IgD-negative memory B cell (primary cell): Measurements from ENCODE around the gene TBATA. TPM values are rescaled to one million over a fixed set of nuclear protein-coding genes. Genes with fewer than 3 reads are reported as not detected.
A peak's percentile ranks its signal among the peaks of the same experiment; 100 is the strongest.

Experiments used
- H3K27ac Mint-ChIP-seq, 3 donors: one replicate each; pipeline ENCODE4 v1.8.0; 2020 to 2022; ENCODE audit warnings: mild to moderate bottlenecking in 3 of 3, mixed read lengths in 3 of 3, moderate library complexity in 1 of 3
- H3K27me3 Mint-ChIP-seq: one replicate; pipeline ENCODE4 v1.8.0; 2021; ENCODE audit warnings: mixed read lengths
- H3K36me3 Mint-ChIP-seq: one replicate; pipeline ENCODE4 v1.8.0; 2020; ENCODE audit warnings: mild to moderate bottlenecking, mixed read lengths
- H3K4me1 Mint-ChIP-seq, 3 donors: one replicate each; pipeline ENCODE4 v1.8.0; 2020 to 2022; ENCODE audit warnings: mixed read lengths in 3 of 3, mild to moderate bottlenecking in 1 of 3
- H3K4me3 Mint-ChIP-seq, 4 donors: one replicate each; pipeline ENCODE4 v1.8.0; 2020 to 2022; ENCODE audit warnings: mild to moderate bottlenecking in 4 of 4, mixed read lengths in 4 of 4, moderate library complexity in 3 of 4
- H3K9me3 Mint-ChIP-seq, 3 donors: one replicate each; pipeline ENCODE4 v1.8.0; 2020 to 2021; ENCODE audit warnings: mixed read lengths in 3 of 3, mild to moderate bottlenecking in 1 of 3
- polyA plus RNA-seq: library from polyadenylated mRNA; unstranded; fragments of 300-500 nt; fragmentation: Illumina TruSeq; gene quantifications from one replicate; pipeline ENCODE4 v1.2.3, GENCODE V29; 2021

The TBATA gene
- polyA plus RNA-seq, 1 donor from 2014 or later = not detected

GRCh38 chr10:70753026-70753663 is 32.0 kb downstream of the TBATA start:
- Mint-ChIP-seq H3K27me3 (peaks cover 4% of the 10 kb centered on the region), H3K9me3 (no peaks in the 10 kb centered on the region), H3K4me1 (no peaks in the 10 kb centered on the region), H3K27ac (no peak overlapping the region), H3K36me3 (peaks cover 1% of the 10 kb centered on the region), H3K4me3 (no peak overlapping the region)

GRCh38 chr10:70752571-70752970 is 32.6 kb downstream of the TBATA start:
- Mint-ChIP-seq H3K36me3 (peaks cover 1% of the 10 kb centered on the region), H3K4me3 (no peak overlapping the region), H3K9me3 (no peaks in the 10 kb centered on the region), H3K27me3 (peaks cover 4% of the 10 kb centered on the region), H3K4me1 (no peaks in the 10 kb centered on the region), H3K27ac (no peak overlapping the region)

- Mint-ChIP-seq H3K27me3 (peaks cover 2% of the 10 kb centered on the region), H3K36me3 (peaks cover 1% of the 10 kb centered on the region), H3K4me1 (no peaks in the 10 kb centered on the region), H3K4me3 (no peak overlapping the region), H3K27ac (peak overlapping the region in 1 of 3 donors; percentile 10), H3K9me3 (no peaks in the 10 kb centered on the region)
Observed at GRCh38 chr10:70751991-70752390, 33.2 kb downstream of the TBATA start.

GRCh38 chr10:70751356-70751755 is 33.8 kb downstream of the TBATA start:
- H3K27me3 Mint-ChIP-seq = no peaks in the 10 kb centered on the region
- H3K36me3 Mint-ChIP-seq = peaks cover 1% of the 10 kb centered on the region
- no peaks in the 10 kb centered on the region for H3K9me3 Mint-ChIP-seq
- no peaks in the 10 kb centered on the region for H3K4me1 Mint-ChIP-seq
- peak overlapping the region in 1 of 3 donors; percentile 10 for H3K27ac Mint-ChIP-seq
- no peak overlapping the region for H3K4me3 Mint-ChIP-seq

GRCh38 chr10:70750156-70750703 is 34.9 kb downstream of the TBATA start:
- no peak overlapping the region for H3K27ac Mint-ChIP-seq
- no peaks in the 10 kb centered on the region for H3K9me3 Mint-ChIP-seq
- H3K4me1 Mint-ChIP-seq = no peaks in the 10 kb centered on the region
- no peak overlapping the region for H3K4me3 Mint-ChIP-seq
- peaks cover 1% of the 10 kb centered on the region for H3K36me3 Mint-ChIP-seq
- H3K27me3 Mint-ChIP-seq = no peaks in the 10 kb centered on the region

- Mint-ChIP-seq H3K4me1 (no peaks in the 10 kb centered on the region), H3K27ac (no peak overlapping the region), H3K4me3 (no peak overlapping the region), H3K27me3 (peaks cover 2% of the 10 kb centered on the region), H3K36me3 (peaks cover 1% of the 10 kb centered on the region), H3K9me3 (no peaks in the 10 kb centered on the region)
Observed at GRCh38 chr10:70749756-70750155, 35.4 kb downstream of the TBATA start.

- Mint-ChIP-seq H3K9me3 (no peaks in the 10 kb centered on the region), H3K36me3 (peaks cover 1% of the 10 kb centered on the region), H3K27me3 (peaks cover 2% of the 10 kb centered on the region), H3K27ac (no peak overlapping the region), H3K4me1 (no peaks in the 10 kb centered on the region), H3K4me3 (no peak overlapping the region)
Observed at GRCh38 chr10:70748801-70749573, 36.2 kb downstream of the TBATA start.

GRCh38 chr10:70748305-70748704 is 36.9 kb downstream of the TBATA start:
- no peaks in the 10 kb centered on the region for H3K4me1 Mint-ChIP-seq
- H3K27me3 Mint-ChIP-seq = peaks cover 2% of the 10 kb centered on the region
- peaks cover 1% of the 10 kb centered on the region for H3K36me3 Mint-ChIP-seq
- H3K27ac Mint-ChIP-seq = no peak overlapping the region
- no peaks in the 10 kb centered on the region for H3K9me3 Mint-ChIP-seq
- H3K4me3 Mint-ChIP-seq = no peak overlapping the region

GRCh38 chr10:70747192-70747965 is 37.8 kb downstream of the TBATA start:
- Mint-ChIP-seq H3K4me1 (no peaks in the 10 kb centered on the region), H3K36me3 (peaks cover 1% of the 10 kb centered on the region), H3K27me3 (peaks cover 2% of the 10 kb centered on the region), H3K9me3 (no peaks in the 10 kb centered on the region), H3K27ac (peak overlapping the region in 1 of 3 donors; percentile 59), H3K4me3 (no peak overlapping the region)

GRCh38 chr10:70745555-70745954 is 39.6 kb downstream of the TBATA start:
- H3K27me3 Mint-ChIP-seq = peaks cover 2% of the 10 kb centered on the region
- H3K36me3 Mint-ChIP-seq = no peaks in the 10 kb centered on the region

GRCh38 chr10:70744617-70745143 is 40.5 kb downstream of the TBATA start:
- Mint-ChIP-seq H3K36me3 (no peaks in the 10 kb centered on the region), H3K27me3 (peaks cover 2% of the 10 kb centered on the region), H3K4me1 (peaks cover 0 to 2% (median 0%) of the 10 kb centered on the region in 3 donors), H3K4me3 (no peak overlapping the region), H3K27ac (no peak overlapping the region), H3K9me3 (no peaks in the 10 kb centered on the region)

More at GRCh38 chr10:70745555-70745954, 39.6 kb downstream of the TBATA start:
- peaks cover 0 to 2% (median 0%) of the 10 kb centered on the region in 3 donors for H3K4me1 Mint-ChIP-seq
- H3K4me3 Mint-ChIP-seq = no peak overlapping the region
- peak overlapping the region in 1 of 3 donors; percentile 63 for H3K27ac Mint-ChIP-seq
- no peaks in the 10 kb centered on the region for H3K9me3 Mint-ChIP-seq

GRCh38 chr10:70743879-70744278 is 41.3 kb downstream of the TBATA start:
- H3K4me3 Mint-ChIP-seq = no peak overlapping the region
- H3K36me3 Mint-ChIP-seq = no peaks in the 10 kb centered on the region
- H3K27me3 Mint-ChIP-seq = peaks cover 2% of the 10 kb centered on the region
- H3K9me3 Mint-ChIP-seq = no peaks in the 10 kb centered on the region
- H3K4me1 Mint-ChIP-seq = peaks cover 0 to 2% (median 0%) of the 10 kb centered on the region in 3 donors
- H3K27ac Mint-ChIP-seq = no peak overlapping the region

- Mint-ChIP-seq H3K9me3 (no peaks in the 10 kb centered on the region), H3K27ac (no peak overlapping the region), H3K27me3 (peaks cover 2% of the 10 kb centered on the region), H3K4me3 (no peak overlapping the region), H3K36me3 (no peaks in the 10 kb centered on the region), H3K4me1 (peaks cover 0 to 2% (median 0%) of the 10 kb centered on the region in 3 donors)
Observed at GRCh38 chr10:70743430-70743788, 41.8 kb downstream of the TBATA start.

GRCh38 chr10:70742537-70743429 is 42.4 kb downstream of the TBATA start:
- Mint-ChIP-seq H3K36me3 (no peaks in the 10 kb centered on the region), H3K4me1 (peaks cover 0 to 2% (median 0%) of the 10 kb centered on the region in 3 donors), H3K27me3 (peaks cover 2% of the 10 kb centered on the region), H3K27ac (no peak overlapping the region), H3K9me3 (no peaks in the 10 kb centered on the region), H3K4me3 (no peak overlapping the region)
